Measurements from ENCODE around the gene RFC2.
A peak's percentile ranks its signal among the peaks of the same experiment; 100 is the strongest.

The RFC2 gene

DNA sequence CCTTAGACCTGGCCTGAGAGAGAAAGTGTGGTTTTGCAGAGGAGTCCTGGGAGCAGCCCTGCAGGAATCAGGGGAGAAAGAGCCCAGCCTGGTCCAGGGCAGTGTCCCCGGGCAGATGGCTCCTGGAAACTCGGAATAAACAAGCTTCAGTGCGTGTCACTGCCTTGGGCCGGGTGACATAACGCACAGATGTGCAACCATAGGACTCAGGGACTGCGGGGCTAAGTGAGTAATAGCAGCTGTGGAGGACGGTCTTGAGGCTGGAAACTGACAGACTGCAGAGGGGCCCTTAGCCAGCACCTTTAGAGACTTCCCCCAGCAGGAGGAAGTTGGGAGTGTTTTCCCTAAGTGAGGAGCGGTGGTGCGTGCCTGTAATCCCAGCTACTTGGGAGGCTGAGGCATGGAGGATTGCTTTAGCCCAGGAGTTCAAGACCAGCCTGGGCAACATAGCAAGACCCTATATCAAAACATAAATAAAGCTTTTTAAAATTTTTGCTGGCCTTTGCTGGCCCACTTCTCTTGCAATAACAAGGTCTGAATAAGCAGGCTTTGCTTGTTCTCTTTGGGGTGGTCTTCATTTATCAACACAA, 29.8 kb upstream of the RFC2 start:
- TF ChIP-seq, protein P1, sequence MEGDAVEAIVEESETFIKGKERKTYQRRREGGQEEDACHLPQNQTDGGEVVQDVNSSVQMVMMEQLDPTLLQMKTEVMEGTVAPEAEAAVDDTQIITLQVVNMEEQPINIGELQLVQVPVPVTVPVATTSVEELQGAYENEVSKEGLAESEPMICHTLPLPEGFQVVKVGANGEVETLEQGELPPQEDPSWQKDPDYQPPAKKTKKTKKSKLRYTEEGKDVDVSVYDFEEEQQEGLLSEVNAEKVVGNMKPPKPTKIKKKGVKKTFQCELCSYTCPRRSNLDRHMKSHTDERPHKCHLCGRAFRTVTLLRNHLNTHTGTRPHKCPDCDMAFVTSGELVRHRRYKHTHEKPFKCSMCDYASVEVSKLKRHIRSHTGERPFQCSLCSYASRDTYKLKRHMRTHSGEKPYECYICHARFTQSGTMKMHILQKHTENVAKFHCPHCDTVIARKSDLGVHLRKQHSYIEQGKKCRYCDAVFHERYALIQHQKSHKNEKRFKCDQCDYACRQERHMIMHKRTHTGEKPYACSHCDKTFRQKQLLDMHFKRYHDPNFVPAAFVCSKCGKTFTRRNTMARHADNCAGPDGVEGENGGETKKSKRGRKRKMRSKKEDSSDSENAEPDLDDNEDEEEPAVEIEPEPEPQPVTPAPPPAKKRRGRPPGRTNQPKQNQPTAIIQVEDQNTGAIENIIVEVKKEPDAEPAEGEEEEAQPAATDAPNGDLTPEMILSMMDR (IDR thresholded peaks at IDR 0.05; ENCODE audit: control extremely low read depth, extremely low read depth, low read depth, missing control alignments), result no peak
- CTCF ChIA-PET, result interaction anchor here (1.2 to 6.6 kb wide), 10 partner anchors 8 to 118 kb away, joined by 3 to 57 read pairs (median 4); no protein-coding TSS in a partner anchor
- POLR2A ChIA-PET, result interaction anchor here (0.6 kb wide), 1 partner anchor 11 kb away, joined by 3 read pairs; no protein-coding TSS in a partner anchor
- no peak for DNase-seq (ENCODE audit: extremely low spot score)

DNA sequence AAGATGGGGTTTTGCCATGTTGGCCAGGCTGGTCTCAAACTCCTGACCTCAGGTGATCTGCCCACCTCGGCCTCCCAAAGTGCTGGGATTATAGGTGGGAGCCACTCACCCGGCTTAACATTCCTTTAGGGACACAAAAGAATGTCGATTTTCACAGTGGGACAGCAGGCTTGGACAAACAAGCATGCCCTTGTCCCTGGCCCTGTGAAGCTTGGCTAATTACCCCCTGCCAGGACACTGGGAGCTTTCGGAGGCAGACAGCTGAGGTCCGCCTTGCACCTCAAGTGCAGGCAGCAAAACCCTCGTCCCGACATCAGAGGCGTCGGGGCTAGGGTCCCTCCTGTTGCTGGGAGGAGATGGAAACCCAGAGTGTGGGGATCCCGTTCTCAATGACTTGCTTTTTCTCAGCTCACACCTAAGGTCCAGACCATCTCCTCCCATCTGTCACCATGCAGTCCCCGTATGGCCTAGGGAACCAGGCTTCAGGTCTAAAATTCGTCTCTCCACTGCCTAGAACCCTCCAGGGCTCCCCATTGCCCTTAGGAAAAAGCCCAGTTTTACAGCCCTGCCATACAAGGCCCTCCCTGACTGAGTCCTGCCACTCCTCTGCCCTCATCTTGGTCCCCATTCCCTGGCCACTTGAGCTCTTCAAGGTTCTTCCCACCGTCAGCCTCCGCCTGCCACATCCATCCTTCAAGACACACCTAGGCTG, 28.7 kb upstream of the RFC2 start:
- POLR2A ChIA-PET, result interaction anchor here (0.6 kb wide), 1 partner anchor 65 kb away, joined by 4 read pairs; no protein-coding TSS in a partner anchor
- DNase-seq (ENCODE audit: extremely low spot score), result no peak
- TF ChIP-seq, protein P1 (IDR thresholded peaks at IDR 0.05; ENCODE audit: control extremely low read depth, extremely low read depth, low read depth, missing control alignments), result no peak
- CTCF ChIA-PET, result interaction anchor here (1.2 to 6.6 kb wide), 7 partner anchors 7 to 77 kb away, joined by 3 to 57 read pairs (median 5); no protein-coding TSS in a partner anchor

DNA sequence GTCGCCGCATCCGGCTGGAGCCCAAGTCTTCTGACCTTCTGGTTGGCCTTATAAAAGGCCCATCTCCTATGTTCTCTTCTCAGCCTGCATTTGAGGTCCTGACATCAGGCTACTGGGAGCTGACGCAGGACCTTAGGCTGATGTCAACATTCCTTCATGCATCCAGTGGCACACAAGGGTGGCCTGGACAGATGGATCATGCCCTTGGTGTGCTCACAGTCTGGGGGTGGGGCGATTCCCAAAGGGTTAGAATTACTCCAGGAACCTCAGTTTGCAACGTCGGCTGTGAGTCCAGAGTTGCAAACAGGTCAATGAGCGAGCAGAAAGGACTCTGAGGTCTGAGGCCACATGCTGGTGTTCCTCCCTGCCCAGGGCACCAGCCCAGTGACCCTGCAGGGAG, 26.8 kb upstream of the RFC2 start:
- CTCF ChIA-PET, result interaction anchor here (4.5 kb wide), 1 partner anchor 74 kb away, joined by 15 read pairs; no protein-coding TSS in a partner anchor
- POLR2A ChIA-PET, result no interaction called here
- TF ChIP-seq, protein P1 (IDR thresholded peaks at IDR 0.05; ENCODE audit: control extremely low read depth, extremely low read depth, low read depth, missing control alignments), result no peak
- no peak for DNase-seq (ENCODE audit: extremely low spot score)

DNA sequence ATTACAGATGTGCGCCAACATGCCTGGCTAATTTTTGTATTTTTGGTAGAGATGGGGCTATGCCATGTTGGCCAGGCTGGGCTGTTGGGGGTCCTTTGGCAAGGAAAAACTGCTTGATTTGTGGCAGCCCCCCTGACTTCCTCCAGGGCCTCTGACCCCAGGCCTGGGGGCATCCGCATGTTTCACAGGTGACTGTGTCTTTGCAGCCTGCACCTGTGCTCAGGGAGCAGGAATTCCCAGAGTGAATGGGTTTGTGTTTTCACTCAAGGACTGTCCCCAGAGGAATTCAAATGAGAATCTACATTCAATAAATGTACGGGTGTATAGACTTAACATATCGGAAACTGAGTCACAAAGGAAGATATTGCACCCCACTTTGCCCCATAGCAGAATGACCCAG, 23.4 kb upstream of the RFC2 start:
- DNase-seq (ENCODE audit: extremely low spot score), result no peak
- ChIA-PET CTCF (interaction anchor here (2.9 kb wide), 1 partner anchor 123 kb away, joined by 8 read pairs; no protein-coding TSS in a partner anchor), POLR2A (no interaction called here)
- TF ChIP-seq, protein P1 (IDR thresholded peaks at IDR 0.05; ENCODE audit: control extremely low read depth, extremely low read depth, low read depth, missing control alignments), result no peak

DNA sequence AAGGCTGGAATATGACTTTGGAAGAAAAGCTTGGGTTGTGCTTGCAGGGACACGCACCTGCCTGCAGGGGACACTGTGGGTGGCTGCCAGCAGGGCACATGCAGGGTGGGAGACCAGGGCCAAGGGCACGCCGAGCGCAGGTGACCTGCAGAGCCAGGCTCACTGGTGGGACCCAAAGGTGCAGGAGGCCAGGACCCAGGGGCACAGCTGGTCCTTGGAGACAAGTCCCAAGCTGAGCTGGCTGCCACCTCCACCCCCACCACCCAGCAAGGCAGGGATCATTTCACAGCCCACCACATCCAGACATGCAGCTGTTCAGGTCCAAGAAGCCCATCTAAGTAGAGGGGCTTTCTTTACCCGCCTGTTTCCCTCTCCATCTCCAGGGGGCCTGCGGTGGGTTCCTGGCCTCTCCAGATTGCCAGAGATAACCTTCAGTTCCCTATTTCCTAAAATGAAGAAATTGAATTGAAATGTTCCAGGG, 21.2 kb upstream of the RFC2 start:
- ChIA-PET CTCF (interaction anchor here (0.8 to 3.4 kb wide), 13 partner anchors 11 to 126 kb away, joined by 3 to 57 read pairs (median 5); partner anchors contain the start of genes CLIP2 and RFC2), POLR2A (interaction anchor here (0.5 to 1.3 kb wide), 3 partner anchors 12 to 30 kb away, joined by 3 read pairs; no protein-coding TSS in a partner anchor)
- no peak for DNase-seq (ENCODE audit: extremely low spot score)
- TF ChIP-seq, protein P1 (IDR thresholded peaks at IDR 0.05; ENCODE audit: control extremely low read depth, extremely low read depth, low read depth, missing control alignments), result peak; percentile 58

DNA sequence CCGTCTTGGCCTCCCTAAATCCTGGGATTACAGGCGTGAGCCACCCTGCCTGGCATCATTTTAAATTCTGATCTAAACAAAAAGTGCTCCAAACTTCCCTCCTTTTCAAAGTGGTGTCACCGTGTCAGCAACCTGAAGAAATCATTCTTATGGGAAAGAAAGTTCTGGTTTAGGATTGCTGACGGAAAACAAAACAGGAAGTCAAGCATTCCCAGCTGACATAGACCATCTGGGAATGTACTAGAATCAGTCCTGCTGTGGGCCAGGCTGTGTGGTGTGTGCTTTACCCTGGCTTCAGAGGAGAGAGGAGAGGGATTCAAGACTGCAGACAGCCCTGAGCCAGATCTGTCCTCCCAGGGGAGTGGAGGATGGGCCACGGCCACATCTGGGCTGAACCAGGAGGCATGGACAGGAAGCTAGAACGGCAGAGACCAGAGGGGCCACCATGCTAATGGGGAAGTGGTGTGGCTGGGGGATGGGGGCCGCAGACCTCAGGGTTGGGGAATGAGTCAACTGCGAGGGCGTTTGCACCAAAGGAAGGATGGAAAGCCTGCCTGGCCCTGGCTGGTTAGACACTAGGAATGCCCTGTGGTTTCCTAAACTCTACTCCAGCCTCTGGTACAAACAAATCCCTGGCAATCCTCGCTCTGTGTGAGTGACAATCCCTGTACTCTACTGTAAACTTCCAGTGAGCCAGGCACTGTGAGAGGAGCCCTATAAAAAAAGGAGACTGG, 18.3 kb upstream of the RFC2 start:
- TF ChIP-seq, protein P1 (IDR thresholded peaks at IDR 0.05; ENCODE audit: control extremely low read depth, extremely low read depth, low read depth, missing control alignments), result no peak
- peak; percentile 88 for DNase-seq (ENCODE audit: extremely low spot score)
- CTCF ChIA-PET, result interaction anchor here (1.0 to 1.7 kb wide), 5 partner anchors 11 to 66 kb away, joined by 3 to 6 read pairs (median 5); partner anchors contain the start of gene RFC2
- POLR2A ChIA-PET, result interaction anchor here (1.0 kb wide), 1 partner anchor 12 kb away, joined by 3 read pairs; no protein-coding TSS in a partner anchor
